CD14-positive monocyte (primary cell): ENCODE measurements around the gene CHRNB2. TPM values are rescaled to one million over a fixed set of nuclear protein-coding genes. Genes with fewer than 3 reads are reported as not detected.

ENCODE experiments used
- DNase-seq, 3 donors: peaks; one replicate each; pipeline ENCODE4 v3.0.0-alpha.2; 2011 to 2022
- H2AFZ ChIP-seq: 2 replicates; pipeline ENCODE4 v1.6.0; 2012; ENCODE audit warnings: mild to moderate bottlenecking, low read depth, low read length, inconsistent platforms; ENCODE audit not compliant: insufficient read depth, poor library complexity, severe bottlenecking
- H3K27ac ChIP-seq, 2 donors: 1 replicate in 1 of 2; 2 replicates in 1 of 2; pipeline ENCODE4 v1.5.1; 2012 to 2013; ENCODE audit warnings: low read length in 2 of 2, control low read depth in 1 of 2, inconsistent platforms in 1 of 2, low read depth in 1 of 2, mild to moderate bottlenecking in 1 of 2
- H3K27me3 ChIP-seq, 2 donors: one replicate each; pipeline versions ENCODE4 v1.6.0 to v1.6.1; 2011 to 2013; ENCODE audit warnings: low read length in 2 of 2; ENCODE audit not compliant: control insufficient read depth in 2 of 2, insufficient read depth in 2 of 2
- H3K36me3 ChIP-seq, 2 donors: replicated peaks in 1 of 2; 1 replicate in 1 of 2; 2 replicates in 1 of 2; pipeline versions ENCODE4 v1.5.1 to v1.6.1; 2012 to 2013; ENCODE audit warnings: low read length in 2 of 2, control low read depth in 1 of 2, inconsistent platforms in 1 of 2, mild to moderate bottlenecking in 1 of 2; ENCODE audit not compliant: insufficient read depth in 2 of 2, control insufficient read depth in 1 of 2
- H3K4me1 ChIP-seq, 2 donors: 1 replicate in 1 of 2; 2 replicates in 1 of 2; pipeline versions ENCODE4 v1.5.1 to v1.6.1; 2012 to 2013; ENCODE audit warnings: low read length in 2 of 2, control low read depth in 1 of 2, inconsistent platforms in 1 of 2, mild to moderate bottlenecking in 1 of 2, moderate library complexity in 1 of 2; ENCODE audit not compliant: insufficient read depth in 2 of 2, control insufficient read depth in 1 of 2
- H3K4me2 ChIP-seq: replicated peaks from 2 replicates; pipeline ENCODE3; 2012; ENCODE audit warnings: low read length, moderate library complexity, mild to moderate bottlenecking; ENCODE audit not compliant: poor library complexity, severe bottlenecking; ENCODE audit errors: extremely low read depth
- H3K4me3 ChIP-seq, 3 experiments: fragments of 200-600 bp in 1 of 3; sonication (generic) in 1 of 3; replicated peaks in 1 of 3; 1 replicate in 2 of 3; 2 replicates in 1 of 3; pipeline ENCODE4 v1.5.1; 2011 to 2013; ENCODE audit warnings: low read length in 3 of 3, mild to moderate bottlenecking in 3 of 3, control low read depth in 2 of 3, low read depth in 2 of 3, inconsistent platforms in 1 of 3, moderate library complexity in 1 of 3
- H3K79me2 ChIP-seq: 2 replicates; pipeline ENCODE4 v1.6.0; 2012; ENCODE audit warnings: mild to moderate bottlenecking, control low read depth, inconsistent platforms, low read length, moderate library complexity; ENCODE audit not compliant: insufficient read depth
- H3K9ac ChIP-seq: 2 replicates; pipeline ENCODE4 v1.6.0; 2017; ENCODE audit warnings: low read length, mild to moderate bottlenecking; ENCODE audit not compliant: insufficient read depth, poor library complexity, severe bottlenecking
- H3K9me3 ChIP-seq, 2 donors: replicated peaks in 1 of 2; 1 replicate in 1 of 2; 2 replicates in 1 of 2; pipeline versions ENCODE4 v1.5.1 to v1.6.1; 2012 to 2013; ENCODE audit warnings: low read length in 2 of 2, control low read depth in 1 of 2; ENCODE audit not compliant: control insufficient read depth in 1 of 2, insufficient read depth in 1 of 2
- H4K20me1 ChIP-seq: 2 replicates; pipeline ENCODE4 v1.6.0; 2012; ENCODE audit warnings: mild to moderate bottlenecking, low read length, control low read depth, moderate library complexity; ENCODE audit not compliant: insufficient read depth
- H3K27ac Mint-ChIP-seq, 7 donors: one replicate each; pipeline ENCODE4 v1.8.0; 2020; ENCODE audit warnings: mild to moderate bottlenecking in 7 of 7, mixed read lengths in 7 of 7, moderate library complexity in 6 of 7, inconsistent platforms in 2 of 7
- H3K27me3 Mint-ChIP-seq, 3 donors: one replicate each; pipeline ENCODE4 v1.8.0; 2021 to 2022; ENCODE audit warnings: low read depth in 3 of 3, mild to moderate bottlenecking in 3 of 3, mixed read lengths in 3 of 3, moderate library complexity in 3 of 3, inconsistent platforms in 1 of 3
- H3K36me3 Mint-ChIP-seq, 2 donors: one replicate each; pipeline ENCODE4 v1.8.0; 2020; ENCODE audit warnings: mixed read lengths in 2 of 2, inconsistent platforms in 1 of 2, mild to moderate bottlenecking in 1 of 2
- H3K4me1 Mint-ChIP-seq: one replicate; pipeline ENCODE4 v1.8.0; 2020; ENCODE audit warnings: mild to moderate bottlenecking, mixed read lengths
- H3K4me3 Mint-ChIP-seq, 2 donors: one replicate each; pipeline ENCODE4 v1.8.0; 2020; ENCODE audit warnings: mild to moderate bottlenecking in 2 of 2, mixed read lengths in 2 of 2, moderate library complexity in 1 of 2
- H3K9me3 Mint-ChIP-seq, 7 donors: one replicate each; pipeline ENCODE4 v1.8.0; 2020 to 2022; ENCODE audit warnings: mixed read lengths in 7 of 7, mild to moderate bottlenecking in 6 of 7, moderate library complexity in 6 of 7, inconsistent platforms in 2 of 7
- CTCF ChIP-seq: fragments of 200-600 bp; IDR thresholded peaks from one replicate; pipeline ENCODE4 v1.8.0; 2022; ENCODE audit warnings: antibody characterized with exemption, mild to moderate bottlenecking
- WGBS: methylation state at CpG from one replicate; pipeline ENCODE4 v1.1.5; 2013; ENCODE audit warnings: missing lambda C conversion rate; ENCODE audit not compliant: insufficient coverage; 5-methylcytosine and 5-hydroxymethylcytosine counted together
- intact Hi-C, 2 donors: fragments of 100-400 bp; cut with micrococcal nuclease; formaldehyde crosslinking; loops; one replicate each; pipeline versions ENCODE4 v1.15.0 to v1.15.1; 2023
- polyA plus RNA-seq, 3 donors: library from polyadenylated mRNA; depleted of rRNA in 1 of 3; unstranded in 2 of 3; stranded (reverse) in 1 of 3; fragments of 300-500 nt in 2 of 3; fragments of >200 nt in 1 of 3; fragmentation: Illumina TruSeq in 2 of 3; gene quantifications; 1 replicate in 2 of 3; 2 replicates in 1 of 3; pipeline ENCODE4 v1.2.3, GENCODE V29; 2012 to 2021

Gene CHRNB2
- polyA plus RNA-seq, 3 donors: 0.05 TPM; not detected in 2

- Histone ChIP-seq H2AFZ (no peak overlapping the region), H3K36me3 (peaks cover 26 to 31% of the 10 kb centered on the region in 2 donors), H3K4me3 (no peak overlapping the region), H3K27me3 (no peaks in the 10 kb centered on the region), H3K27ac (no peak overlapping the region), H3K9me3 (no peaks in the 10 kb centered on the region), H3K9ac (no peak overlapping the region), H4K20me1 (peaks cover 45% of the 10 kb centered on the region), H3K4me1 (no peaks in the 10 kb centered on the region), H3K79me2 (no peaks in the 10 kb centered on the region), H3K4me2 (no peak overlapping the region)
- no peak for TF ChIP-seq CTCF
- 94% methylated on average over 5 of the region's 8 CpGs for WGBS
- Mint-ChIP-seq H3K4me3 (no peak overlapping the region), H3K27me3 (peaks cover 2 to 8% (median 3%) of the 10 kb centered on the region in 3 donors), H3K27ac (peak overlapping the region in 1 of 7 donors; percentile 4), H3K36me3 (peaks cover 28 to 29% of the 10 kb centered on the region in 2 donors), H3K9me3 (peaks cover 0 to 2% (median 0%) of the 10 kb centered on the region in 7 donors), H3K4me1 (no peaks in the 10 kb centered on the region)
- DNase-seq: no peak
- intact Hi-C loops: no loop called here
Measured at GRCh38 chr1:154575951-154576566, 8.5 kb downstream of the CHRNB2 start.

GRCh38 chr1:154577346-154578057 lies 9.9 kb downstream of the CHRNB2 start:
- H3K9ac ChIP-seq: no peak overlapping the region
- peak overlapping the region in 2 of 7 donors; percentile 36 to 37 for H3K27ac Mint-ChIP-seq
- no peak for TF ChIP-seq CTCF

More at GRCh38 chr1:154577346-154578057, 9.9 kb downstream of the CHRNB2 start:
- DNase-seq: no peak
- peaks cover 41 to 43% of the 10 kb centered on the region in 2 donors for H3K36me3 Mint-ChIP-seq
- H3K9me3 Mint-ChIP-seq: no peaks in the 10 kb centered on the region
- no peaks in the 10 kb centered on the region for H3K4me1 Mint-ChIP-seq
- Histone ChIP-seq H3K9me3 (no peaks in the 10 kb centered on the region), H3K4me3 (no peak overlapping the region), H3K27me3 (no peaks in the 10 kb centered on the region), H3K4me1 (no peaks in the 10 kb centered on the region), H3K36me3 (peaks cover 39 to 45% of the 10 kb centered on the region in 2 donors), H2AFZ (no peak overlapping the region), H3K27ac (no peak overlapping the region), H3K79me2 (no peaks in the 10 kb centered on the region), H4K20me1 (peaks cover 60% of the 10 kb centered on the region), H3K4me2 (no peak overlapping the region)
- H3K4me3 Mint-ChIP-seq: no peak overlapping the region
- H3K27me3 Mint-ChIP-seq: peaks cover 1 to 8% (median 3%) of the 10 kb centered on the region in 3 donors
- intact Hi-C loops: no loop called here
- WGBS: 80% methylated on average over 3 of the region's 7 CpGs
